ENCODE data around the gene AP5M1. TPM values are rescaled to one million over a fixed set of nuclear protein-coding genes. Genes with fewer than 3 reads are reported as not detected.
"Not testable (repeated sequence)": the region's sequence is repeated elsewhere in the genome, so short reads cannot be mapped to it uniquely, and the experiment has no call there.

Gene AP5M1
- total and polyA plus RNA-seq, 2 donors, result 16.7 to 30.9 TPM

DNA sequence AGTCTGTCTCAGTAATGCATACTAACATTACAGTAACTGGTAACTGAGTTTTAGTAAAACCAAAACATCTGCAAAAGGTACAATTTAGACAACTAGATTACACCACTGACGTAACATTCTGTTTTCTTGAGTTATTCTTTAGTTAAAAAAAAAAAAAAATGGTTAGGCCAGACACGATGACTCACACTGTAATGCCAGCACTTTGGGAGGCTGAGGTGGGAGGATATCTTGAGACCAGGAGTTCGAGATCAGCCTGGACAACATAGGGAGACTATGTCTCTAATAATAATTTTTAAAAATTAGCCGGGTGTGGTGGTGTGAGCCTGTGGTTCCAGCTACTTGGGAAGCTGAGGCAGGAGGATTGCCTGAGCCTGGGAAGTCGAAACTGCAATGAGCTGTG lies 34.1 kb downstream of the AP5M1 start:
- DNase-seq (ENCODE audit: extremely low spot score), result no peak
- no peak overlapping the region for H3K27ac ChIP-seq (ENCODE audit: low read depth)
- H3K36me3 ChIP-seq (ENCODE audit: insufficient read depth), result no peaks in the 10 kb centered on the region
- no peaks in the 10 kb centered on the region for H3K4me1 ChIP-seq (ENCODE audit: insufficient read depth)
- 84% methylated on average over 5 of the region's 5 CpGs for WGBS
- H3K4me3 ChIP-seq (ENCODE audit: low read depth, low read length), result no peak overlapping the region

DNA sequence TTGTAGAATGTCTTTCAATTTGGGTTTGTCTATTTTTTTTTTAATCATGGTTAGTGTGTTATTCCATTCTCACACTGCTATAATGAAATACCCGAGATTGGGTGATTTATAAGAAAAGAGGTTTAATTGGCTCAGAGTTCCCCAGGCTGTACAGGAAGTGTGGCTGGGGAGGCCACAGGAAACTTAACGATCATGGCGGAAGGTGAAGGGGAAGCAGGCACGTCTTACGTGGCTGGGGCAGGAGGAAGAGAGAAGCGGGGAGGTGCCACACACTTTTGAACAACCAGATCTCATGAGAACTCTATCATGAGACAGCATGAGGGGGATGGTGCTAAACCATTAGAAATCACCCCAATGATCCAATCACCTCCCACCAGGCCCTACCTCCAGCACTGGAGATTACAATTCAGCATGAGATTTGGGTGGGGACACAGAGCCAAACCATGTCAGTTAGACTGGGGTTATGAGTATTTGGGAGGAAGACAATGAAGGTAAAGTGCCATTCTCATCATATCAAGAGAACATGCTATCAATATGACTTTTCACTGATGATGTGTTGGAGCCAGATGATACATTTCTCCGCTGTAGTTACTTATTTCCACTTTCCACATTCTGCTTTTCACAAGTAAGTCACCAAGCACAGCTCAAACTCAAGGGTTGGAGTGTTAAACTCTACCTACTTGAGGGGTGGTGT lies 45.8 kb downstream of the AP5M1 start:
- H3K36me3 ChIP-seq (ENCODE audit: insufficient read depth), result no peaks in the 10 kb centered on the region
- no peak for DNase-seq (ENCODE audit: extremely low spot score)
- no peak overlapping the region for H3K4me3 ChIP-seq (ENCODE audit: low read depth, low read length)
- no peak overlapping the region for H3K27ac ChIP-seq (ENCODE audit: low read depth)
- 65% methylated on average over 7 of the region's 7 CpGs for WGBS
- H3K4me1 ChIP-seq (ENCODE audit: insufficient read depth), result no peaks in the 10 kb centered on the region

DNA sequence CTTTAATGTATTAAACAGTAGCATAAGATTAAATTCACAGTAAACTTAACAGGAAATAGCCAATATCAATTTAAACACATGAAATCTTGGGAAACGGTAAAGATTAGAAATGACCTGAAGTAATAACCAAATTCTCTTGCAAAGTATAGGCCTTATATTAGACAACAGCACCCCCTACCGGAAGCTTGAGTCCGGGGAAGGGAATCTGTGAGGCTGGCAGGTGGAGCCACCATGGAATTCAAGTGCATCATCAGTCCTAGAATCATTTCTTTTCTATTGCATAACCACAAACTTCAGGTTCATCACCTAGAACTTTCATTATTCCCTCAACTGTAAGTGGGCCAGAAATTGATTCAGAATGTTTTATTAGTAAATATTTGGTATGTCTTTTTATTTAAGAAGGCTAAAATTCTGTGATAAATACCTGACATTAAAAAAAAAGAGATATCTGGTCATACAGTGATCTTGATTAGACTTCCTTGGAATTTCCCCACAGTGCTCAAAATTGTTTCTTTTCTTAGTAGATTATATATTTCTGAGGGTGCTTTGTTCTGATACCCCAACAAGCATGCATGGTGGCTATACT lies 48.6 kb downstream of the AP5M1 start:
- H3K4me3 ChIP-seq (ENCODE audit: low read depth, low read length), result no peak overlapping the region
- H3K36me3 ChIP-seq (ENCODE audit: insufficient read depth), result no peaks in the 10 kb centered on the region
- no peak overlapping the region for H3K27ac ChIP-seq (ENCODE audit: low read depth)
- 2% methylated on average over 3 of the region's 3 CpGs for WGBS
- H3K4me1 ChIP-seq (ENCODE audit: insufficient read depth), result no peaks in the 10 kb centered on the region
- DNase-seq (ENCODE audit: extremely low spot score), result peak; percentile 65

DNA sequence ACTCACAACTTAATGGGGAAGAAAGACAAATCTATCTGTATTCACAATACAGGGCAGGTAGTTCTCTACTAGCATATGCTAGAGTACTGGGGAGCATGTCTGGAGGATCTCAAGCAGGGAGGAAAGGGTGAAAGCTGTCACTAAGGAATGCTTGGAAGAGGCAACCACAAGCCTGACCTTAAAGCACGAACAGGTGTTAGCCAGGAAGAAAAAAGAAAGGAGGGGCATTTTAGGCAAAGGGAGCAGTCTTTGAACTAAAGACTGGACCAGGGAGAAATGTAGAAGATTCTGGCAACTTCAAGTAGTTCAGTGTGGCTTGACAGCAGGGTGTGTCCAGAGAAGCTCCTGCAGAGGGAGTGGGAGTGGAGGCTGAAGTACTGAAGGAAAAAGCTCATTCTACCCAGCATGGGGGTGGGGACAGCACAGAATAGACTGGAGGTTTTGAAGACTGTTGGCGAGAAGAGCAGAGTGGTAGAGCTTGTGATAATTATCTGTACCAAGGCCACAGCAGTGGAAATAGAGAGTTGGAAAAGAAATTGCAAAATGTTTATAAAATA lies 50.9 kb downstream of the AP5M1 start:
- Histone ChIP-seq H3K36me3 (ENCODE audit: insufficient read depth) (no peaks in the 10 kb centered on the region), H3K27ac (ENCODE audit: low read depth) (no peak overlapping the region), H3K4me1 (ENCODE audit: insufficient read depth) (no peaks in the 10 kb centered on the region), H3K4me3 (ENCODE audit: low read depth, low read length) (no peak overlapping the region)
- no peak for DNase-seq (ENCODE audit: extremely low spot score)
- 42% methylated on average over 2 of the region's 2 CpGs for WGBS

DNA sequence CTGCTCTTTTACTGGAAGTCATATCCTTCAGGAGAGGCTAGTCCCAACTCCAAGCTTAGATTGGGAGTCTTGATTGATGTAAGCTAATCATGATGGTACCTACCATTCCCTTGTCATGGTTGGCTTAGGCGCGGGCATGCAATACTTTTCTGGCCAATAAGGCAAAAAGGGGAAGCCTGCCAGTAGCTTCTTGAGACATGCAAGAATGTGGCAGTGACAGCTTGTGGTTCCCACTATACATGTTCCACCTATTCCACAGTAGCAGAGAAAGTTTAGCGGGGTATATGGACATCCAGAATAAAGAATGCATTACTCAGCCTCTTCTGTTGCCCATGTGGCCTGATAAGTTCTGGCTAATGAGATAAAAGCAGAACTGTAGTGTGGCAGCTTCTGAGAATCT lies 55.0 kb downstream of the AP5M1 start:
- Histone ChIP-seq H3K27ac (ENCODE audit: low read depth) (no peak overlapping the region), H3K36me3 (ENCODE audit: insufficient read depth) (no peaks in the 10 kb centered on the region), H3K4me3 (ENCODE audit: low read depth, low read length) (no peak overlapping the region), H3K4me1 (ENCODE audit: insufficient read depth) (no peaks in the 10 kb centered on the region)
- WGBS, result 95% methylated on average over 3 of the region's 3 CpGs
- no peak for DNase-seq (ENCODE audit: extremely low spot score)

DNA sequence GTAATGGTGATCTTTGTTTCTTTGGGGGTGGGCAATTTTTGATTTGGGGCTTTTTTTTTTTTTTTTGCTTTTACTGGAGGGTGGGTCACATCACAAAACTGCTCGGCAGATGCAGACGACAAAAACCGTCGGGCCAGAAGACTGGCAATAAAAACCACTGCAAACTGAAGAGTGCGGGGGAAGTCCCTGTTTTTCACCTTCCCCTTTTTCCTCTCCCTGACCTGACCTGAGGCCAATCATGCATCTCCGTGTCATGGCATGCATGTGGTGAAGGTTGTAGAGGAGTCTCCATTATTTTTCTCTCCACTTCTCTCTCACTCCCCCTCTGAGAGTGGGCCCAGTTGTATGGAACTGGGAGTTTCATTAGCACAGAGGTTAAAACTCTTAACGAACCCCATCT lies 57.5 kb downstream of the AP5M1 start:
- no peaks in the 10 kb centered on the region for H3K36me3 ChIP-seq (ENCODE audit: insufficient read depth)
- no peaks in the 10 kb centered on the region for H3K4me1 ChIP-seq (ENCODE audit: insufficient read depth)
- H3K27ac ChIP-seq (ENCODE audit: low read depth), result no peak overlapping the region
- DNase-seq (ENCODE audit: extremely low spot score), result no peak
- WGBS, result 81% methylated on average over 7 of the region's 7 CpGs
- no peak overlapping the region for H3K4me3 ChIP-seq (ENCODE audit: low read depth, low read length)

DNA sequence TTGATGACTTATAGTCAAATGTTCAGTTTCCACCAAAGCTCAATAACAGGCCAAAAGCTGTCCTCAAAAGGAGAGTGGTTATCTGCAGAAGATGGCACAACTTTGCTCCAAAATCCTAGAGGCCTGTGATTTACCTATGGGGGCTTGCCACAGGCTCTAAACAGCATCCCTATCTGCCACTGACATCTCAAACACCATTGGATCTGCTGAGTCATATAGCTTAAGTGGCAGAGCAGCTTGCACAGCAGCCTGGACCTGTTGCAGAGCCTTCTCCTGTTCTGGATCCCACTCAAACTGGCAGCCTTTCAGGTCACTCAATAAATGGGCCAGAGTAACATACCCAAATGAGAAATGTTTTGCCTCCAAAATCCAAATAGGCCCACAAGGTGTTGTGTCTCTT lies 61.1 kb downstream of the AP5M1 start:
- H3K36me3 ChIP-seq (ENCODE audit: insufficient read depth), result no peaks in the 10 kb centered on the region
- no peaks in the 10 kb centered on the region for H3K4me1 ChIP-seq (ENCODE audit: insufficient read depth)
- H3K27ac ChIP-seq (ENCODE audit: low read depth), result no peak overlapping the region
- H3K4me3 ChIP-seq (ENCODE audit: low read depth, low read length), result no peak overlapping the region
- no peak for DNase-seq (ENCODE audit: extremely low spot score)

DNA sequence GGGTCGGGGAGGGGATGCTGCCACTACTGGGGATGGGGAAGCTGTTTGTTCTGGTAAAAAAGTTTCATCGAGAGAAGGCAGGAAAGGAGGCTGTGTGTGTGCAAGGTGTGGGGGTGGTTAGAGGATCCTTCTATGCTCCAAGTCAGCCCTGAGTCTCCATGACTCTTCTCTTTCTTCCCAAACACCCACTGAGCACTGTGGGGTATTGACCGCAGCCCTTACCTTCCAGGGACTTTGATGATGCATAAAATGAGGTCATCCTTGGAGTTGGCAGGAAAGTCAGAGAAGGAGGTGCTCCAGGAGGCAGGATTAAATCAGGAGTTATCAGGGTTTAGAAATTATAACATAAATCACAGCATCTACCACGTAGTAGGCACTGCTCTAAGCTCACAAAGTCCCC lies 63.7 kb downstream of the AP5M1 start:
- 75% methylated on average over 4 of the region's 4 CpGs for WGBS
- H3K4me3 ChIP-seq (ENCODE audit: low read depth, low read length); H3K36me3 ChIP-seq (ENCODE audit: insufficient read depth); H3K27ac ChIP-seq (ENCODE audit: low read depth); DNase-seq (ENCODE audit: extremely low spot score); H3K4me1 ChIP-seq (ENCODE audit: insufficient read depth): not testable (repeated sequence)

DNA sequence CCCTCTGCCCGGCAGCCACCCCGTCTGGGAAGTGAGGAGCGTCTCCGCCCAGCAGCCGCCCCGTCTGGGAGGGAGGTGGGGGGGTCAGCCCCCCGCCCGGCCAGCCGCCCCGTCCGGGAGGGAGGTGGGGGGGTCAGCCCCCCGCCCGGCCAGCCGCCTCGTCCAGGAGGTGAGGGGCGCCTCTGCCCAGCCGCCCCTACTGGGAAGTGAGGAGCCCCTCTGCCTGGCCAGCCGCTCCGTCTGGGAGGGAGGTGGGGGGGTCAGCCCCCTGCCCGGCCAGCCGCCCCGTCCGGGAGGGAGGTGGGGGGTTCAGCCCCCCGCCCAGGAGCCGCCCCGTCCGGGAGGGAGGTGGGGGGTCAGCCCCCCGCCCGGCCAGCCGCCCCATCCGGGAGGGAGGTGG lies 65.0 kb downstream of the AP5M1 start:
- H3K4me3 ChIP-seq (ENCODE audit: low read depth, low read length); H3K27ac ChIP-seq (ENCODE audit: low read depth); H3K36me3 ChIP-seq (ENCODE audit: insufficient read depth); H3K4me1 ChIP-seq (ENCODE audit: insufficient read depth); DNase-seq (ENCODE audit: extremely low spot score): not testable (repeated sequence)
- WGBS, result 90% methylated on average over 17 of the region's 31 CpGs

DNA sequence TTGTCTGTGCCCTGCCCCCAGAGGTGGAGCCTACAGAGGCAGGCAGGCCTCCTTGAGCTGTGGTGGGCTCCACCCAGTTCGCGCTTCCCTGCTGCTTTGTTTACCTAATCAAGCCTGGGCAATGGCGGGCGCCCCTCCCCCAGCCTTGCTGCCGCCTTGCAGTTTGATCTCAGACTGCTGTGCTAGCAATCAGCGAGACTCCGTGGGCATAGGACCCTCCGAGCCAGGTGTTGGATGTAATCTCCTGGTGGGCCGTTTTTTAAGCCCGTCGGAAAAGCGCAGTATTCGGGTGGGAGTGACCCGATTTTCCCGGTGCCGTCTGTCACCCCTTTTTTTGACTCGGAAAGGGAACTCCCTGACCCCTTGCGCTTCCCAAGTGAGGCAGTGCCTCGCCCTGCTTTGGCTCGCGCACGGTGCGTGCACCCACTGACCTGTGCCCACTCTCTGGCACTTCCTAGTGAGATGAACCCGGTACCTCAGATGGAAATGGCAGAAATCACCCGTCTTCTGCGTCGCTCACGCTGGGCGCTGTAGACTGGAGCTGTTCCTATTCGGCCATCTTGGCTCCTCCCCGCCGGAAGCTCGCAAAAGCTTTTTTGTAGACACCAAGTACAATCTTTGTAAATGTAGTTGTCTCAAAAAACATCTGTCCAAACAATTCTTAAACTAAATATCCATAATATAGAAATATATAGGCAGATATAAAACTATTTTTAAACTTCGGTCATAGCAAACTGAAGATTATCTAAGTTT lies 75.0 kb downstream of the AP5M1 start:
- DNase-seq (ENCODE audit: extremely low spot score); H3K4me3 ChIP-seq (ENCODE audit: low read depth, low read length); H3K36me3 ChIP-seq (ENCODE audit: insufficient read depth); H3K4me1 ChIP-seq (ENCODE audit: insufficient read depth); H3K27ac ChIP-seq (ENCODE audit: low read depth): not testable (repeated sequence)
- 72% methylated on average over 33 of the region's 34 CpGs for WGBS

DNA sequence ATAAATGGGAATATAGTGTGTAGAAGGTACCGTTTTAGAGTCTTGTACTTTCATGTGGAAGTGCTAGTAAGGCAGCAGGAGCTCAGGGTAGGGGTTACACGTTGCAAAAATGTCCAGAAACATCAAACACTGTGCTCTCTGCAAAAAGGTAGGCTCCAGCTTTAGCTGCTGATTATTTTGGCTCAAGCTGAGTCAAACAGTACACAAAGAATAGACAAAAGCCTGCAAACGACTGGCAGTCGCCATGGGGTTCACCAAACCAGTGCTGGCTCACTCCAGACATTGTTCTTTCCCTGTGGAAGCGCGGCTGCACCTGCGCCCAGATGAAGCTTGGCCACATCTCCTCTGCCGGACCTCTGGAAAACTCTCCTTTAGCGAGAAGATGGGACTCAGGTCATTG lies 76.3 kb downstream of the AP5M1 start:
- Histone ChIP-seq H3K36me3 (ENCODE audit: insufficient read depth) (no peaks in the 10 kb centered on the region), H3K4me3 (ENCODE audit: low read depth, low read length) (no peak overlapping the region), H3K27ac (ENCODE audit: low read depth) (no peak overlapping the region), H3K4me1 (ENCODE audit: insufficient read depth) (no peaks in the 10 kb centered on the region)
- DNase-seq (ENCODE audit: extremely low spot score), result no peak
- 80% methylated on average over 9 of the region's 9 CpGs for WGBS

DNA sequence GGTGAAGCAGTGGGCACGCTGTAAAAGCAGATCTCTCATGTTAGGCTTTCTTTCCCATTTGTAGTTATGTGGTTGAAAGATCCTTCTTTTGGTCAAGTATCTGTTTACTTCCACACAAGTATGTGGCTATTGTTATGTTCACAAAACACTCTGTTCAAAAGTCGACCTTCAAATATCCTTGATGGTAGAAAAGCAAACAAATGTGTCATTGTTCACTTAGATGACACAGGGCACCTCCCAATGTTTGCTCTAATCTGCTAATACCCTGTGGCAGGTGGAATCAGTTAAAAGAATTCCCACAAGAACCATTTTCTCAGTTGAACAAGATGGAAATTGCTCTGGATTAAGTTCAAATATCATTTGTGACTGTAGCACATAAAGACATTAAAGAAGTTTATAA lies 78.0 kb downstream of the AP5M1 start:
- H3K4me3 ChIP-seq (ENCODE audit: low read depth, low read length), result no peak overlapping the region
- no peaks in the 10 kb centered on the region for H3K4me1 ChIP-seq (ENCODE audit: insufficient read depth)
- H3K36me3 ChIP-seq (ENCODE audit: insufficient read depth), result no peaks in the 10 kb centered on the region
- DNase-seq (ENCODE audit: extremely low spot score), result no peak
- H3K27ac ChIP-seq (ENCODE audit: low read depth), result no peak overlapping the region
- WGBS, result 55% methylated on average over 2 of the region's 2 CpGs
